Endothelial cell of umbilical vein (primary cell): ENCODE measurements around the gene FNIP2.

Experiments
- CTCF ChIP-seq, 2 donors: IDR thresholded peaks; 1 replicate in 1 of 2; 2 replicates in 1 of 2; pipeline ENCODE4 v1.5.1; 2011; ENCODE audit warnings: low read length in 2 of 2, mild to moderate bottlenecking in 2 of 2, moderate library complexity in 2 of 2, control low read depth in 1 of 2, inconsistent platforms in 1 of 2, low read depth in 1 of 2; ENCODE audit not compliant: insufficient read depth in 1 of 2; ENCODE audit errors: extremely low read depth in 1 of 2
- EZH2 ChIP-seq: IDR thresholded peaks from 2 replicates; pipeline ENCODE4 v1.6.1; 2012; ENCODE audit warnings: borderline replicate concordance, low read depth, mild to moderate bottlenecking, moderate library complexity, low read length, inconsistent platforms; ENCODE audit not compliant: severe bottlenecking
- GATA2 ChIP-seq: IDR thresholded peaks from 2 replicates; pipeline ENCODE4 v1.7.0; 2011; ENCODE audit warnings: low read depth, mild to moderate bottlenecking, moderate library complexity, mixed read lengths, low read length; ENCODE audit not compliant: insufficient read length, insufficient read depth
- POLR2A ChIP-seq: IDR thresholded peaks from 2 replicates; pipeline ENCODE4 v1.6.1; 2012; ENCODE audit warnings: low read depth, mild to moderate bottlenecking, control low read depth, low read length
- POLR2AphosphoS5 ChIP-seq: IDR thresholded peaks from 2 replicates; pipeline ENCODE4 v1.6.1; 2012; ENCODE audit warnings: low read depth, mild to moderate bottlenecking, control low read depth, low read length, moderate library complexity; ENCODE audit not compliant: insufficient read depth

GRCh38 chr4:158817562-158818296 is 48.9 kb downstream of the FNIP2 start:
- TF ChIP-seq CTCF (IDR thresholded peaks at IDR 0.05; ENCODE audit: extremely low read depth in 1 of 2, insufficient read depth in 1 of 2, low read depth in 1 of 2, low read length in 2 of 2) (no peak), EZH2 (no peak), POLR2A (no peak), GATA2 (no peak), POLR2AphosphoS5 (no peak)
